Nephron (organoid): ENCODE measurements around the gene REV1.

Experiments
- H3K27ac Mint-ChIP-seq, 3 experiments: 2 replicates each; pipeline ENCODE4 v1.8.0; 2020; ENCODE audit warnings: mixed read lengths in 3 of 3, mild to moderate bottlenecking in 2 of 3, moderate library complexity in 1 of 3
- H3K27me3 Mint-ChIP-seq: 2 replicates; pipeline ENCODE4 v1.8.0; 2021; ENCODE audit warnings: low read depth, mild to moderate bottlenecking, moderate library complexity, mixed read lengths
- H3K36me3 Mint-ChIP-seq: 2 replicates; pipeline ENCODE4 v1.8.0; 2020; ENCODE audit warnings: low read depth, mixed read lengths
- H3K4me1 Mint-ChIP-seq: 2 replicates; pipeline ENCODE4 v1.8.0; 2020; ENCODE audit warnings: mixed read lengths
- H3K4me3 Mint-ChIP-seq, 3 experiments: 2 replicates each; pipeline ENCODE4 v1.8.0; 2020; ENCODE audit warnings: mild to moderate bottlenecking in 3 of 3, mixed read lengths in 3 of 3, moderate library complexity in 2 of 3
- H3K9me3 Mint-ChIP-seq: 2 replicates; pipeline ENCODE4 v1.8.0; 2020; ENCODE audit warnings: mixed read lengths
- TF ChIP-seq, protein P1 (sequence below), 3 experiments: fragments of 200-600 bp; sonication (generic); IDR thresholded peaks; one replicate each; pipeline ENCODE4 v1.5.0; 2021; ENCODE audit warnings: antibody characterized with exemption in 3 of 3; ENCODE audit not compliant: unreplicated experiment in 3 of 3

REV1 gene

DNA sequence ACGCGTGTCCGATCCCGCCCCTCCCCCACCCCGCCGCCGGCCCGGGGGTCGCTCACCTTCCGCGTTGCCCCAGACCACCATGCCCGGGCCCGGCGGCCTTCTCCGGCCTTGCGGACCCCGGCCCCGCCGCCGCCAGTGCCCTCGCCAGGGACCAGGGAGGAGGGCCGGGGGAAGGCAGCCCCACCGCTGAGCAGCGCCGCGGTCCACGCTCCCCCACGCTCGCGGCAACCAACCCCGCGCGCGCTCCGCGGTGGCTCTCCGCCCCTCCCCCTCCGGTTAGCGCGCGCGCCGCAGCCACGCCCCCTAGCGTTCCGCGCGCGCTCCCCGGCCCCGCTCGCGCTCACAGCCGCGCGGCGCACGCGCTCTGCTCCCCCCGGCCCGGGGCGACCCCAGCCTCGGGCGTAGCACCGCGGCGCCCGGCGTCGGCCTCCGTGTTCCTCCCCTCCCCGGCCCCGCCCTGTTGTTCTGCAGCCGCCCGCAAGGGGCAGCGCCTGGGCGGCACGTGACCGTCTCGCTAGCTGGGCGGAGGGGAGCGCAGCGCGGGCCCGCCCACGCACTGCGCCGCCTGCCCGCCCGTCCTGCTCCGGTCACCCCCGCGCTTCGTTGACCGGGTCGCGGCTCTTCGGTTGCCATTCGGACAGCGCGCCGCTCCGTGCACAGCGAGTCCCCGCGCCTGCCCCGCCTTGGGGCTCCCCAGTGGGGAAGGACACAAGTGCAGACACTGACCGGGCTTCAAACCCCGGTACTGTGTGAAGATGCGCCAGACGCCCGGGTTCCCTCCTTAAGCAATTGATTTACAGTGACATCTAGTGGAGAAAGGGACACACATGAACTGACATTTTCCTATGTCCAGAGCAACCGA lies at the start of gene REV1:
Gene REV1 (minus strand): TSS at position 257 of the 862 bp plus-strand sequence. CDS start 25,042 bp downstream, outside the sequence.
- TF ChIP-seq, protein P1, sequence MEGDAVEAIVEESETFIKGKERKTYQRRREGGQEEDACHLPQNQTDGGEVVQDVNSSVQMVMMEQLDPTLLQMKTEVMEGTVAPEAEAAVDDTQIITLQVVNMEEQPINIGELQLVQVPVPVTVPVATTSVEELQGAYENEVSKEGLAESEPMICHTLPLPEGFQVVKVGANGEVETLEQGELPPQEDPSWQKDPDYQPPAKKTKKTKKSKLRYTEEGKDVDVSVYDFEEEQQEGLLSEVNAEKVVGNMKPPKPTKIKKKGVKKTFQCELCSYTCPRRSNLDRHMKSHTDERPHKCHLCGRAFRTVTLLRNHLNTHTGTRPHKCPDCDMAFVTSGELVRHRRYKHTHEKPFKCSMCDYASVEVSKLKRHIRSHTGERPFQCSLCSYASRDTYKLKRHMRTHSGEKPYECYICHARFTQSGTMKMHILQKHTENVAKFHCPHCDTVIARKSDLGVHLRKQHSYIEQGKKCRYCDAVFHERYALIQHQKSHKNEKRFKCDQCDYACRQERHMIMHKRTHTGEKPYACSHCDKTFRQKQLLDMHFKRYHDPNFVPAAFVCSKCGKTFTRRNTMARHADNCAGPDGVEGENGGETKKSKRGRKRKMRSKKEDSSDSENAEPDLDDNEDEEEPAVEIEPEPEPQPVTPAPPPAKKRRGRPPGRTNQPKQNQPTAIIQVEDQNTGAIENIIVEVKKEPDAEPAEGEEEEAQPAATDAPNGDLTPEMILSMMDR (IDR thresholded peaks at IDR 0.05; ENCODE audit: unreplicated experiment in 3 of 3) = peak; percentile 72 to 88 (median 76)
- Mint-ChIP-seq H3K9me3 (no peaks in the 10 kb centered on the region), H3K4me3 (peak within 1 kb of the TSS; percentile 96 to 97 (median 96)), H3K36me3 (no peaks in the 10 kb centered on the region), H3K4me1 (peaks cover 30% of the 10 kb centered on the region), H3K27me3 (peaks cover 6% of the 10 kb centered on the region), H3K27ac (peak within 1 kb of the TSS; percentile 98 to 99 (median 98))

DNA sequence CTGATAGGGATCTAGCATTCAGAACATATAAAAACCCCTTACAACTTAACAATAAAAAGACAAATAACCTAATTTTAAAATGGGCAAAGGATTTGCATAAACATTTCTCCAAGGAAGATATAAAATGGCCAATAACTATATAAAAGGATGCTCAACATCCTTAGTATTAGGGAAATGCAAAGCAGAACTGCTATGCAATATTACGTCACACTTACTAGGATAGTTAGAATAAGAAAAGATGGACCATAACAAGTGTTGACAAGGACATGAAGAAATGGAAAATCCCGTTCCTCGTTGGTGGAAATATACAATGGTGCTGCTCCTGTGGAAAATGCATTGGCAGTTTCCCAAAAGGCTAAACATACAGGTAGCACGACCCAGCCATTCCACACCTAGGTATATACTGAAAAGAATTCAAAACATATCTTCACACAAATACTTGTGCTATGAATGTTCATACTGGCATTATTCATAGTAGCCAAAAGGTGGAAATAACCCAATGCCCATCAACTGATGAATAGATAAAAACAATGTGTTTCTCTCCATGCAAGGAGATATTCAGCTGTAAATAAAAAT lies 48.2 kb upstream of the REV1 start:
- Mint-ChIP-seq H3K27ac (no peak overlapping the region), H3K9me3 (peaks cover 18% of the 10 kb centered on the region), H3K4me1 (no peaks in the 10 kb centered on the region), H3K36me3 (peaks cover 15% of the 10 kb centered on the region), H3K27me3 (peaks cover 7% of the 10 kb centered on the region), H3K4me3 (no peak overlapping the region)
- TF ChIP-seq, protein P1 (IDR thresholded peaks at IDR 0.05; ENCODE audit: unreplicated experiment in 3 of 3) = no peak

DNA sequence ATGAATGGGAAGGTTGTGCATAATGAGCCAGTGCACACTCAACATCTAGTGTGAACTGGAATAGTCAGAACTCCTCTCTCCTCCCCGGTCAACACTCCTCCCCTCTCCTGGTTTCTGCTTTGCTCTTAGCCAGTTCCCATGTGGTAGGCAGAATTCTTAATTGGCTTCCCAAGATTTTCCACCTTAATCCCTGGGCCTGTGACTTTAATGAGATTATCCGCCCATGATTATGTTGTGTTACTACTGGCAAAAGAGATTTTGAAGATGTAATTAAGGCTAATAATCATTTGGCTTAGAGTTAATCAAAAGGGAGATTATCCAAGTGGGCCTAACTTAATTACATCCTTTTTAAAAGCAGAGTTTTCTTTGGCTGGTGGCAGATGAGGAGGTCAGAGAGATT lies 34.2 kb upstream of the REV1 start:
- TF ChIP-seq, protein P1 (IDR thresholded peaks at IDR 0.05; ENCODE audit: unreplicated experiment in 3 of 3) = no peak
- no peaks in the 10 kb centered on the region for H3K27me3 Mint-ChIP-seq
- H3K36me3 Mint-ChIP-seq = no peaks in the 10 kb centered on the region
- no peaks in the 10 kb centered on the region for H3K9me3 Mint-ChIP-seq
- H3K4me1 Mint-ChIP-seq = peaks cover 9% of the 10 kb centered on the region
- no peak overlapping the region for H3K4me3 Mint-ChIP-seq
- H3K27ac Mint-ChIP-seq = no peak overlapping the region

DNA sequence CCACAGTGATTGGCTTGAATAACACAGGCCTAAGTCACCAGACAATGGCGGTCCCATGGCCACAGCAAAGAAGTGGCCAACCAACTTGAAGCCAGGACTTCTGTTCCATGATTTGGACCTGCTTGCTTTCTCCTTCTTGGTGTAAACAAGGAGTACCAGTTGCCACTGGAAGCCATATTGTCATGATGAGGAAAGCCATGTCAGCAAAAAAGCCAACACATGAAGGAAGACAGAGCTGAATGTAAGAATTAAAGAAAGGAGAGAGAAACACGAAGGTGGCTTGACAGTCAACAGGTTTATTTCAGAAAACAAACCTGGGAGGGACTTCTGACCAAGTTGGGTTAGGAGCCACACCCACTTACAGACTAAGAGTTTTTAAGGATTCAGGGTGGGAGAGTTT lies 32.3 kb upstream of the REV1 start:
- no peaks in the 10 kb centered on the region for H3K9me3 Mint-ChIP-seq
- H3K27me3 Mint-ChIP-seq = no peaks in the 10 kb centered on the region
- H3K4me3 Mint-ChIP-seq = no peak overlapping the region
- TF ChIP-seq, protein P1 (IDR thresholded peaks at IDR 0.05; ENCODE audit: unreplicated experiment in 3 of 3) = no peak
- no peak overlapping the region for H3K27ac Mint-ChIP-seq
- H3K4me1 Mint-ChIP-seq = peaks cover 9% of the 10 kb centered on the region
- no peaks in the 10 kb centered on the region for H3K36me3 Mint-ChIP-seq

DNA sequence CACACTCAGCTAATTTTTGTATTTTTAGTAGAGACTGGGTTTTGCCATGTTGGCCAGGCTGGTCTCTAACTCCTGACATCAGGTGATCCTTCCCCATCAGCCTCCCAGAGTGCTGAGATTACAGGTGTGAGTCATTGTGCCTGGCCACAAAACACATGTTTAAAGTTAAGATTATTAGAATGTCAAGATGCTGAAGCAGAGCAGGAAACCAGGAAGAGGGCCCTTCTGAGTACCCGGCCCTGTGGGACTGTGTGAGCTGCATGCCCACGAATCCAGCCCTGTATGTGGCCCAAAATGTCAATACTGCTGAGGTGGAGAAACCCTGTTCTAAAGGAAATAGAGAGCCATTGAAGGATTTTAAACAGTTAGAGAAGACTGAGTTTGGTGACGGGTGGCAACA lies 31.0 kb upstream of the REV1 start:
- Mint-ChIP-seq H3K9me3 (no peaks in the 10 kb centered on the region), H3K27ac (no peak overlapping the region), H3K27me3 (peaks cover 3% of the 10 kb centered on the region), H3K4me1 (peaks cover 9% of the 10 kb centered on the region), H3K4me3 (no peak overlapping the region), H3K36me3 (no peaks in the 10 kb centered on the region)
- TF ChIP-seq, protein P1 (IDR thresholded peaks at IDR 0.05; ENCODE audit: unreplicated experiment in 3 of 3) = no peak
